ENCODE results near the gene DMKN.

DMKN gene

DNA sequence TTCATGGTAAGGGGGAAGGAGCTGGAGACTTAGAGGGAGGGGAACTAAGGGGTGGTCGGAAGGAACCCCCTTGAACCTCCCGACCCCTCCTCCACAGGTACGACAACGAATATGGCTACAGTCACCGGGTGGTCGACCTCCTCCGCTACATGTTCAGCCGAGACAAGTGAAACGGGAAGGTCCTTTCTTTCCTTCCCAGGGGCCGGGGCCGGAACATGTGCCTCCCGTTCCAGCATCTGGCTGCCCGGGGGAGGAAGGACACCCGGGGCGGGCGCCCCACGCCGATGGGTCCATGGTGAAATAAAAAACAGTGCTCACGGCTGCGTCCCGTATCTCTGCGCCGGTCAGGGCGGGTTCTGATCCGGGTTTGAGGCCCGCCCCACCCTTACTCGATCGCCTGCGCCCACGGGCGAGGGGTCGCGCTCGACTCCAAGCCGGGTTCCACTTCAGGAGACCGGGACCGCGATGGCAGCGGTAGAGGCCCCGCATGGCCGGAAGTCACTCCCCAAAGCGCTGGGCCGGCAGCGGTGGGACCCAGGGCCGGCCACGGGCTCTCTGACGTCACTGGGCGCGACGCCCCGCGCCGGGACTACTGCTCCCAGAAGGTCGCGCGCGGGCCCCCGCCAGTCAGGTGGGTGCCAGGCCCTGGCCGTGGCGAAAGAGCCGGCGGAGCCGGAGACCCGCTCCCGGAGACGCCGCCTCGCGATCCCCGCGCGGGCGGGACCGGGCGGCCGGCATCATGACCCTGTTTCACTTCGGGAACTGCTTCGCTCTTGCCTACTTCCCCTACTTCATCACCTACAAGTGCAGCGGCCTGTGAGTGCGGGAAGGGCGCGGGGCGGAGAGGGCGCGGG lies 31.8 kb upstream of the DMKN start, which contains the start of gene TMEM147:
TSS of gene TMEM147 (plus strand) at position 626 of the 854 bp plus-strand sequence. CDS start at position 740, 114 bp downstream.
- DNase-seq (ENCODE audit: low read depth in 1 of 2, low spot score in 1 of 2): peak; percentile 88 to 91
- peak within 1 kb of the TSS; percentile 88 for H3K27ac ChIP-seq (replicated peaks)
- peak within 1 kb of the TSS; percentile 94 for H3K4me3 ChIP-seq (replicated peaks; ENCODE audit: insufficient read depth, low read length)
- H3K27me3 ChIP-seq (ENCODE audit: insufficient read depth, poor library complexity, severe bottlenecking): no peaks in the 10 kb centered on the region
- TF ChIP-seq POLR2AphosphoS5 (IDR thresholded peaks at IDR 0.05; ENCODE audit: low read depth): peak; percentile 75
- TF ChIP-seq, protein P1, sequence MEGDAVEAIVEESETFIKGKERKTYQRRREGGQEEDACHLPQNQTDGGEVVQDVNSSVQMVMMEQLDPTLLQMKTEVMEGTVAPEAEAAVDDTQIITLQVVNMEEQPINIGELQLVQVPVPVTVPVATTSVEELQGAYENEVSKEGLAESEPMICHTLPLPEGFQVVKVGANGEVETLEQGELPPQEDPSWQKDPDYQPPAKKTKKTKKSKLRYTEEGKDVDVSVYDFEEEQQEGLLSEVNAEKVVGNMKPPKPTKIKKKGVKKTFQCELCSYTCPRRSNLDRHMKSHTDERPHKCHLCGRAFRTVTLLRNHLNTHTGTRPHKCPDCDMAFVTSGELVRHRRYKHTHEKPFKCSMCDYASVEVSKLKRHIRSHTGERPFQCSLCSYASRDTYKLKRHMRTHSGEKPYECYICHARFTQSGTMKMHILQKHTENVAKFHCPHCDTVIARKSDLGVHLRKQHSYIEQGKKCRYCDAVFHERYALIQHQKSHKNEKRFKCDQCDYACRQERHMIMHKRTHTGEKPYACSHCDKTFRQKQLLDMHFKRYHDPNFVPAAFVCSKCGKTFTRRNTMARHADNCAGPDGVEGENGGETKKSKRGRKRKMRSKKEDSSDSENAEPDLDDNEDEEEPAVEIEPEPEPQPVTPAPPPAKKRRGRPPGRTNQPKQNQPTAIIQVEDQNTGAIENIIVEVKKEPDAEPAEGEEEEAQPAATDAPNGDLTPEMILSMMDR (IDR thresholded peaks at IDR 0.05; ENCODE audit: insufficient read depth, low read length): no peak
- TF ChIP-seq, protein P2, sequence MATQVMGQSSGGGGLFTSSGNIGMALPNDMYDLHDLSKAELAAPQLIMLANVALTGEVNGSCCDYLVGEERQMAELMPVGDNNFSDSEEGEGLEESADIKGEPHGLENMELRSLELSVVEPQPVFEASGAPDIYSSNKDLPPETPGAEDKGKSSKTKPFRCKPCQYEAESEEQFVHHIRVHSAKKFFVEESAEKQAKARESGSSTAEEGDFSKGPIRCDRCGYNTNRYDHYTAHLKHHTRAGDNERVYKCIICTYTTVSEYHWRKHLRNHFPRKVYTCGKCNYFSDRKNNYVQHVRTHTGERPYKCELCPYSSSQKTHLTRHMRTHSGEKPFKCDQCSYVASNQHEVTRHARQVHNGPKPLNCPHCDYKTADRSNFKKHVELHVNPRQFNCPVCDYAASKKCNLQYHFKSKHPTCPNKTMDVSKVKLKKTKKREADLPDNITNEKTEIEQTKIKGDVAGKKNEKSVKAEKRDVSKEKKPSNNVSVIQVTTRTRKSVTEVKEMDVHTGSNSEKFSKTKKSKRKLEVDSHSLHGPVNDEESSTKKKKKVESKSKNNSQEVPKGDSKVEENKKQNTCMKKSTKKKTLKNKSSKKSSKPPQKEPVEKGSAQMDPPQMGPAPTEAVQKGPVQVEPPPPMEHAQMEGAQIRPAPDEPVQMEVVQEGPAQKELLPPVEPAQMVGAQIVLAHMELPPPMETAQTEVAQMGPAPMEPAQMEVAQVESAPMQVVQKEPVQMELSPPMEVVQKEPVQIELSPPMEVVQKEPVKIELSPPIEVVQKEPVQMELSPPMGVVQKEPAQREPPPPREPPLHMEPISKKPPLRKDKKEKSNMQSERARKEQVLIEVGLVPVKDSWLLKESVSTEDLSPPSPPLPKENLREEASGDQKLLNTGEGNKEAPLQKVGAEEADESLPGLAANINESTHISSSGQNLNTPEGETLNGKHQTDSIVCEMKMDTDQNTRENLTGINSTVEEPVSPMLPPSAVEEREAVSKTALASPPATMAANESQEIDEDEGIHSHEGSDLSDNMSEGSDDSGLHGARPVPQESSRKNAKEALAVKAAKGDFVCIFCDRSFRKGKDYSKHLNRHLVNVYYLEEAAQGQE (IDR thresholded peaks at IDR 0.05; ENCODE audit: insufficient replicate concordance, low read depth): no peak
- TF ChIP-seq GABPA (IDR thresholded peaks at IDR 0.05; ENCODE audit: low read depth): 0 out of 2 replicates have a peak, but pooled peaks have one; percentile 48
- TF ChIP-seq SPI1 (IDR thresholded peaks at IDR 0.05; ENCODE audit: borderline replicate concordance, low read depth): no peak

DNA sequence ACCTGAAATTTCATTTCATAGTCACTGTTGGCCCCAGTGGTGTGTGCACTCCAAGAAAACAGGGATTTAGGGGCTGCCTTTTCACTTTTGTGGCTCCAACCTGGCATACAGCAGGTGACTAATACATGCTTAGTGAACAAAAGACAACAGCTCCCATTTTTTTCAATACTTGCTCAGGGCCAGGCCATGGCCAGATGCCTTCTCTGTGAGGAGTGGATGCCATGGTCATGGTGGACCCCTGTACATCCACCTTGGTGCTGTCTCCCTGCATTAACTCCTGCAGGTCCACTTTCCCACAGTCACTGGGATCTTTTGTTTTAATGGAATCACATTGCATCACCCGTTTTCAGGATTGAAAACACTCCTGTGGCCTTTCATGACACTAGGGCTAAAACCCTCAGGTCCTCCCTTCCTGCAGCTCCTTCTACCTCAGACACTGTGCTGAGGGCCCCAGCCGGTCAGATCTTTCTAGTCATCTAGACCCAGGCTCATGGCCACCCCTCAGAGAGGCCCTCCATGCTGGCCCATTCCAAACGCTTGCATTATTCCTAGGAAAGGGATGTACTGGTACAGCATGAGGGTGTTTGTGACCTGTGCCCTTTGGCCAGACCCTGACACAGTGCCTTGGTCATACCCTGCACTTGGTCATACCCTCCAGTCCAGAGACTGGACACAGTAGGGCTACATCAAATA lies 30.8 kb upstream of the DMKN start:
- DNase-seq (ENCODE audit: low read depth in 1 of 2, low spot score in 1 of 2): no peak
- peak overlapping the region; percentile 94 for H3K4me3 ChIP-seq (replicated peaks; ENCODE audit: insufficient read depth, low read length)
- H3K27me3 ChIP-seq (ENCODE audit: insufficient read depth, poor library complexity, severe bottlenecking): no peaks in the 10 kb centered on the region
- no peak for TF ChIP-seq GABPA (IDR thresholded peaks at IDR 0.05; ENCODE audit: low read depth)
- H3K27ac ChIP-seq (replicated peaks): no peak overlapping the region; the same call in 1 of the 2 replicates

DNA sequence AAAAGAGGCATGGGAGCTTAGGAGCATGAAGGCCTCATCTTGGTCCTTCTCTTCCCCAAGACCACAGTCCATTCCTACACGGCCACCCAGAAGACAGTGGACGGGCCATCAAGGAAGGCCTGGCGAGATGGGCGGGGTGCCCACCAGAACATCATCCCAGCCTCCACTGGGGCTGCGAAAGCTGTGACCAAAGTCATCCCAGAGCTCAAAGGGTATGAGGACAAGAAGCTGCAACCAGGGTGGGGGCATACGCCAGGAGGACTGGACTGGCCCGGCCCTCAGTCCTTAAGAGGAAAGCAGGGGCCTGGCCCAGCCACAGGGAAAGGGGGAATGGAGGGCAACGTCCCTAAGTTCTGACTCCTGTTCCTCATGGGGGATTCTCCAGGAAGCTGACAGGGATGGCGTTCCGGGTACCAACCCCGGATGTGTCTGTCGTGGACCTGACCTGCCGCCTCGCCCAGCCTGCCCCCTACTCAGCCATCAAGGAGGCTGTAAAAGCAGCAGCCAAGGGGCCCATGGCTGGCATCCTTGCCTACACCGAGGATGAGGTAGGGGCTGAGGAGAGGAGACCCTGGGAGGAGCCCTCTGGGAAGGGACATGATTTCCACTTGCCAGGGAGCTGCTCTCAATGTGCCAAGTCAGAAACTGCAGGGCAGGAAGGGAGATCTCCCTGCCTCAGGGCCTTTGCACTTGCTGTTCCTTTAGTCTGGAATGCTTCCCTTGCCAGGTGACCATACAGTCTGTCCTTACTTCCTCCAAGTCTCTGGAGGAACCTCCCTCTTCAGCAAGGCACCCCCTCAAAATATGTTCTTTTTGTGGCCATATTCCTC lies 30.0 kb upstream of the DMKN start:
- Histone ChIP-seq H3K27me3 (ENCODE audit: insufficient read depth, poor library complexity, severe bottlenecking) (no peaks in the 10 kb centered on the region), H3K27ac (replicated peaks) (no peak overlapping the region), H3K4me3 (replicated peaks; ENCODE audit: insufficient read depth, low read length) (no peak overlapping the region)
- TF ChIP-seq SPI1 (IDR thresholded peaks at IDR 0.05; ENCODE audit: borderline replicate concordance, low read depth) (no peak), POLR2AphosphoS5 (IDR thresholded peaks at IDR 0.05; ENCODE audit: low read depth) (no peak), GABPA (IDR thresholded peaks at IDR 0.05; ENCODE audit: low read depth) (no peak)
- TF ChIP-seq, protein P1 (IDR thresholded peaks at IDR 0.05; ENCODE audit: insufficient read depth, low read length): no peak
- TF ChIP-seq, protein P2 (IDR thresholded peaks at IDR 0.05; ENCODE audit: insufficient replicate concordance, low read depth): no peak
- no peak for DNase-seq (ENCODE audit: low read depth in 1 of 2, low spot score in 1 of 2)

Data from HL-60 (cell line).